HG02642 (cell line): ENCODE data around the gene B2M.
"Not testable (repeated sequence)": the region's sequence is repeated elsewhere in the genome, so short reads cannot be mapped to it uniquely, and the experiment has no call there.

Experiments used
- ATAC-seq: cut with Tn5 transposase; IDR thresholded peaks from one replicate; pipeline ENCODE4 v1.9.1; 2021; ENCODE audit warnings: mild to moderate bottlenecking; ENCODE audit not compliant: unreplicated experiment, poor library complexity

Gene B2M

GRCh38 chr15:44720460-44721176 lies 9.3 kb downstream of the B2M start:
- no peak for ATAC-seq

GRCh38 chr15:44722011-44722410 lies 10.7 kb downstream of the B2M start:
- ATAC-seq = no peak

GRCh38 chr15:44726136-44726535 lies 14.8 kb downstream of the B2M start:
- ATAC-seq = no peak

GRCh38 chr15:44726568-44727484 lies 15.5 kb downstream of the B2M start:
- ATAC-seq = peak; percentile 35

- no peak for ATAC-seq
Observed at GRCh38 chr15:44727485-44728231, 16.3 kb downstream of the B2M start.

- ATAC-seq = not testable (repeated sequence)
Observed at GRCh38 chr15:44728232-44728575, 16.9 kb downstream of the B2M start.

GRCh38 chr15:44728576-44729407 lies 17.5 kb downstream of the B2M start:
- peak; percentile 81 for ATAC-seq

GRCh38 chr15:44729408-44730127 lies 18.3 kb downstream of the B2M start:
- ATAC-seq = peak; percentile 12

GRCh38 chr15:44734839-44735481 lies 23.6 kb downstream of the B2M start:
- no peak for ATAC-seq

- no peak for ATAC-seq
Observed at GRCh38 chr15:44735482-44736180, 24.3 kb downstream of the B2M start.

GRCh38 chr15:44736181-44736765 lies 25.0 kb downstream of the B2M start, which contains the start of gene TRIM69:
Gene TRIM69, plus strand, starts transcription at chr15:44736528. Its CDS starts 177 bp downstream, at chr15:44736705.
- ATAC-seq = no peak

- ATAC-seq = no peak
Observed at GRCh38 chr15:44738340-44738984, 27.1 kb downstream of the B2M start.

- not testable (repeated sequence) for ATAC-seq
Observed at GRCh38 chr15:44739222-44739847, 28.0 kb downstream of the B2M start.

- not testable (repeated sequence) for ATAC-seq
Observed at GRCh38 chr15:44743454-44743853, 32.1 kb downstream of the B2M start.

GRCh38 chr15:44753345-44753744 lies 42.0 kb downstream of the B2M start:
- no peak for ATAC-seq

- ATAC-seq = no peak
Observed at GRCh38 chr15:44763187-44763586, 51.9 kb downstream of the B2M start.

- ATAC-seq = no peak
Observed at GRCh38 chr15:44763848-44764247, 52.5 kb downstream of the B2M start.
